ENCODE data around the gene GP5.

Gene GP5

GRCh38 chr3:194375473-194376240, 23.4 kb downstream of the GP5 start:
- DNase-seq = no peak

- no peak for DNase-seq
These were observed 24.1 kb downstream of the GP5 start for GRCh38 chr3:194374935-194375334.

GRCh38 chr3:194373899-194374298, 25.2 kb downstream of the GP5 start:
- no peak for DNase-seq

- DNase-seq = no peak
These were observed 26.0 kb downstream of the GP5 start for GRCh38 chr3:194373028-194373427.

- no peak for DNase-seq
These were observed 28.3 kb downstream of the GP5 start for GRCh38 chr3:194370753-194371152.

- no peak for DNase-seq
These were observed 29.4 kb downstream of the GP5 start, which contains the start of gene LRRC15 for GRCh38 chr3:194369522-194370279. Gene LRRC15, minus strand, starts transcription at chr3:194369743. Its CDS starts 8,700 bp downstream, at chr3:194361043.

GRCh38 chr3:194368918-194369317, 30.1 kb downstream of the GP5 start:
- no peak for DNase-seq

- DNase-seq = no peak
These were observed 30.8 kb downstream of the GP5 start for GRCh38 chr3:194367992-194368841.

- DNase-seq = no peak
These were observed 33.0 kb downstream of the GP5 start for GRCh38 chr3:194365978-194366490.

GRCh38 chr3:194365526-194365925, 33.5 kb downstream of the GP5 start:
- no peak for DNase-seq

GRCh38 chr3:194364652-194365434, 34.2 kb downstream of the GP5 start:
- no peak for DNase-seq

- DNase-seq = no peak
These were observed 34.8 kb downstream of the GP5 start for GRCh38 chr3:194364314-194364651.

- DNase-seq = no peak
These were observed 38.5 kb downstream of the GP5 start for GRCh38 chr3:194360568-194360967.

- no peak for DNase-seq
These were observed 41.4 kb downstream of the GP5 start for GRCh38 chr3:194357681-194358080.

GRCh38 chr3:194355379-194355778, 43.7 kb downstream of the GP5 start:
- no peak for DNase-seq

GRCh38 chr3:194354315-194354714, 44.8 kb downstream of the GP5 start:
- DNase-seq = no peak

GRCh38 chr3:194352667-194353246, 46.3 kb downstream of the GP5 start:
- DNase-seq = no peak

- DNase-seq = no peak
These were observed 47.0 kb downstream of the GP5 start for GRCh38 chr3:194351952-194352536.

GRCh38 chr3:194351080-194351672, 47.9 kb downstream of the GP5 start, which contains the start of gene CPN2:
Gene CPN2, minus strand, starts transcription at chr3:194351328. Its CDS starts 8,626 bp downstream, at chr3:194342702.
- no peak for DNase-seq

- DNase-seq = no peak
These were observed 48.4 kb downstream of the GP5 start for GRCh38 chr3:194350726-194351071.

GRCh38 chr3:194348354-194348753, 50.7 kb downstream of the GP5 start:
- DNase-seq = no peak

Measured in activated CD4-positive, CD25-positive, alpha-beta regulatory T cell treated with anti-CD3 and anti-CD28 coated beads, Interleukin-2, amount 50 U/mL, for 72 hours (primary cell).